ENCODE data around the gene ITGBL1.
A peak's percentile ranks its signal among the peaks of the same experiment; 100 is the strongest.

Gene ITGBL1

DNA sequence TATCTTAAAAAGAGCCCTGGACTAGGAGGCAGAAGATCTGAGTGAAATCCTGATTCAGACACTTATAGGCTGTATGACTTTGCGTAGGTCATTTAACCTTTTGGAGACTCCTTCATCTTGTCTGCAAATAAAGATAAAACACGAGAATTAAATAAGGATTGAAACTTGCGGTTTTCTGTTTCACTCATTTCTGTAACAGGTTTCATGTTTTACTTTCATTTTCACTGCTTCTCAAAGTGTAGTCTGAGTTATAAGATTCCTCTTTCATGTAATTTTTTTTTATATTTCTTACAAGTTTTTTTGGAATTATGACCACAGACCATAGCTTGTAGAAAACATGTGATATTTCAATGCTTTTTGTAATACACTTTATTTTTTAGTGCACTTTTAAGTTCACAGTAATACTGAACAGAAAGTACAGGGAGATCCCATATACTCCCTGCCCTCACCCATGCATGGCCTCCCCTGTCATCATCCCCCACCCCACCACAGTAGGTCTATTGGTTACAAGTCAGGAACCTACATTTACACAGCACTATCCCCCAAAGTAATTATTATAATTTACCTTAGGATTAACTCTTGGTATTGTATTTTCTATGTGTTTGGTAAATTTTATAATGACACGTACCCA, 174.6 kb downstream of the ITGBL1 start:
- no peak for TF ChIP-seq CTCF (IDR thresholded peaks at IDR 0.05; ENCODE audit: unreplicated experiment in 3 of 3)
- Mint-ChIP-seq H3K27ac (peak overlapping the region in 1 of 3 experiments; percentile 10), H3K9me3 (no peaks in the 10 kb centered on the region), H3K4me1 (peaks cover 18% of the 10 kb centered on the region), H3K27me3 (ENCODE audit: low read depth) (no peaks in the 10 kb centered on the region), H3K4me3 (no peak overlapping the region), H3K36me3 (ENCODE audit: low read depth) (no peaks in the 10 kb centered on the region)

DNA sequence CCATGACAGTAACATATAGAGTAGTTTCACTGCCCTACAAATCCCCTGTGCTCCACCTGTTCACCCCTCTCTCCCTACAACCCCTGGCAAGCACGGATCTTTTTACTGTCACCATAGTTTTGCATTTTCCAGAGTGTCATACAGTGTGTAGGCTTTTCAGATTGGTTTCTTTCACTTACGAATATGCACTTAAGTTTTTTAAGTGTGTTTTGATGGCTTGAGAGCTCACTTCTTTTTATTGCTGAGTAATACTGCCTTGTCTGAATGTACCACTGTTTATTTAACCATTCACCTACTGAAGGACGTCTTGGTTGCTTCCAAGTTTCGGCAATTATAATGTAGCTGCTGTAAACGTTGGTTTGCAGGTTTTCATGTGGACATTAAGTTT, 175.1 kb downstream of the ITGBL1 start:
- no peak for TF ChIP-seq CTCF (IDR thresholded peaks at IDR 0.05; ENCODE audit: unreplicated experiment in 3 of 3)
- Mint-ChIP-seq H3K9me3 (no peaks in the 10 kb centered on the region), H3K36me3 (ENCODE audit: low read depth) (no peaks in the 10 kb centered on the region), H3K4me1 (peaks cover 18% of the 10 kb centered on the region), H3K27ac (peak overlapping the region in 1 of 3 experiments; percentile 10), H3K4me3 (no peak overlapping the region), H3K27me3 (ENCODE audit: low read depth) (no peaks in the 10 kb centered on the region)

- TF ChIP-seq CTCF (IDR thresholded peaks at IDR 0.05; ENCODE audit: unreplicated experiment in 3 of 3): no peak
- H3K27me3 Mint-ChIP-seq (ENCODE audit: low read depth): no peaks in the 10 kb centered on the region
- no peaks in the 10 kb centered on the region for H3K36me3 Mint-ChIP-seq (ENCODE audit: low read depth)
- H3K4me1 Mint-ChIP-seq: peaks cover 11% of the 10 kb centered on the region
- H3K9me3 Mint-ChIP-seq: no peaks in the 10 kb centered on the region
- no peak overlapping the region for H3K27ac Mint-ChIP-seq
- no peak overlapping the region for H3K4me3 Mint-ChIP-seq
Measured at GRCh38 chr13:101628900-101629299, 176.4 kb downstream of the ITGBL1 start.

DNA sequence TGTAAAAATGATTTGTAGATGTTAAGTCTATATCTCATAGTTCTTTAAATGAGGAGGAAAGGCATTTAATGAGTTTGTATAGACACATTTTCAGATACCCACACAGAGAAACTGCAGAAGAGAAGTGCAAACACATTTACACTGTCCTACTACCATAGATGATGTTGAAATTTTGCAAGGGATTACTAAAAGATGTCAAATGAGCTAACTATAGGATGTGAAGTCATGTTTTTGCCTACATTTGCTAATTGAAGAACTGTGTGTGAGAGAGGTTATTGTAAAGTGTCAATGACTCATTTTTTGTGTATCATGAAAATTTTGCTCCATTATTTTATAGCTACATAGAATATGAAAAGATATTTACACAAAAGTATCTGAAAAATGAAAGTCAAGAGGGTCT, 178.9 kb downstream of the ITGBL1 start:
- H3K27ac Mint-ChIP-seq: no peak overlapping the region
- H3K4me1 Mint-ChIP-seq: peaks cover 5% of the 10 kb centered on the region
- no peak for TF ChIP-seq CTCF (IDR thresholded peaks at IDR 0.05; ENCODE audit: unreplicated experiment in 3 of 3)
- no peaks in the 10 kb centered on the region for H3K36me3 Mint-ChIP-seq (ENCODE audit: low read depth)
- H3K9me3 Mint-ChIP-seq: no peaks in the 10 kb centered on the region
- no peak overlapping the region for H3K4me3 Mint-ChIP-seq
- no peaks in the 10 kb centered on the region for H3K27me3 Mint-ChIP-seq (ENCODE audit: low read depth)

GRCh38 chr13:101634142-101634541, 181.7 kb downstream of the ITGBL1 start:
- no peaks in the 10 kb centered on the region for H3K27me3 Mint-ChIP-seq (ENCODE audit: low read depth)
- H3K27ac Mint-ChIP-seq: no peak overlapping the region
- H3K36me3 Mint-ChIP-seq (ENCODE audit: low read depth): no peaks in the 10 kb centered on the region
- H3K4me3 Mint-ChIP-seq: no peak overlapping the region
- no peaks in the 10 kb centered on the region for H3K9me3 Mint-ChIP-seq
- H3K4me1 Mint-ChIP-seq: no peaks in the 10 kb centered on the region
- TF ChIP-seq CTCF (IDR thresholded peaks at IDR 0.05; ENCODE audit: unreplicated experiment in 3 of 3): no peak

GRCh38 chr13:101639711-101640110, 187.2 kb downstream of the ITGBL1 start:
- H3K36me3 Mint-ChIP-seq (ENCODE audit: low read depth): no peaks in the 10 kb centered on the region

More at GRCh38 chr13:101639711-101640110, 187.2 kb downstream of the ITGBL1 start:
- H3K27ac Mint-ChIP-seq: no peak overlapping the region
- H3K4me3 Mint-ChIP-seq: no peak overlapping the region
- no peaks in the 10 kb centered on the region for H3K4me1 Mint-ChIP-seq
- TF ChIP-seq CTCF (IDR thresholded peaks at IDR 0.05; ENCODE audit: unreplicated experiment in 3 of 3): no peak
- H3K27me3 Mint-ChIP-seq (ENCODE audit: low read depth): no peaks in the 10 kb centered on the region
- H3K9me3 Mint-ChIP-seq: no peaks in the 10 kb centered on the region
